NCI-H1105 (cell line): ENCODE data around the gene SLC16A3.

Experiments
- DNase-seq: peaks from one replicate; lab custom pipeline; 2025; lab: John Stamatoyannopoulos, UW

The SLC16A3 gene

DNA sequence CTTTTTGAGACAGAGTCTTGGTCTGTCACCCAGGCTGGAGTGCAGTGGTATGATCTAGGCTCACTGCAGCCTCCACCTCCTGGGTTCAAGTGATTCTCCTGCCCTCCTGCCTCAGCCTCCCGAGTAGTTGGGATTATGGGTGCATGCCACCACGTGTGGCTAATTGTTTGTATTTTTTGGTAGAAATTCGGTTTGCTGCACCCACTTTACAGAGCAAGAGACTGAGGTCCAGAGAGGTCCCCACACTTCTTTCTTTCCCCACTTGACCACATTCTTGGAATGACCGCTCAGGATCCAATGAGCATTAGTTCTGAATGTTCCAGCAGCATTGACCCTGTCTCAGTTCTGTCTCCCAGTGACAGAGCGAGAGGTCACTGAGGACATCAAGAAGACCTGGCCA, 5.3 kb upstream of the SLC16A3 start:
- no peak for DNase-seq

DNA sequence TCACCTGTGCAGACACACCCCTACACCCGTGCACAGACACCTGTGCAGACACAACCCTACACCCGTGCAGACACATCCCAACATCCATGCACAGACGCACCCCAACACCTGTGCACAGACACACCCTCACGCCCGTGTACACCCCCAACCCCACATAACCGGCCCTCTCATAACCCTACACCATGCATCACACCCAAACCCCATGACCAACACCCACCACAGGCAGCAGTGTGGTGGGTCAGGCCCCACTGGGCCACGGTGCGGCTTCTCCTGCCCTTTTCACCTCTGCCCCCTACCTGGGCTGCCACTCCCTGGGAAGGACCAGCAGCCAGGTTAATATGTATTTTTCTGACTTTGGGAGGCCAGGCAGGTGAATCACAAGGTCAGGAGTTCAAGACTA, 4.2 kb upstream of the SLC16A3 start:
- no peak for DNase-seq

DNA sequence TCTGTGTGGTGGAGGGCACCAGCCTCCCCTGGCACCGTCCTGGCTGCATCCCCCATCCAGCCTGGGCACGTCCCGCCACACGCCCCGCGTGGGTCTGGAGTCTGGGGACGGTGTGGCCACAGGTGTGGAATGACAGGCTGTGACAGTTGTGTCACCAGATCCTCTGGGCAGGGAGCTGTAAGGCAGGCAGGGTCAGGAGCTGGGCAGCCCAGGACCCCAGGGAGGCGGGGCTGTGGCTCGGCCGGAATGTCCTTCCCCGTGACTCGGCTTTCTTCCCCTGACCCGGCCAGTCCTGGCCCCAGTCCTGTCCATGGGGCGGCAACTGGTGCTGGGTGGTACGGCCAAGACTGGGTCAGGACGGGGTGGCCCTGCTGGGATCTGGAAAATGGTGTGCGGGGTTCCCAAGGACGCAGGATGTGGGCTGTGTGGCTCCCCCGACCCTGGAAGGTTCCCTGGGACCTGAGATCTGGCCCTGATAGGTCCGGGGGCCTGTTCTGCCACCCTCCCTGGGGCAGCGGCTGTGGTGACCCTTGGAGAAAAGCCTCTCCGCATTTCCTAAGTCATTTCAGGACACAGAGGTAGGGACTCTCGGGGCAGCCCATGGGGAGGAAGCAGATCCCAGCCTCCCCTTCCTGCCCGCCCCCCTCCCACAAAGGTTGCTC, 3.3 kb upstream of the SLC16A3 start:
- DNase-seq = no peak

DNA sequence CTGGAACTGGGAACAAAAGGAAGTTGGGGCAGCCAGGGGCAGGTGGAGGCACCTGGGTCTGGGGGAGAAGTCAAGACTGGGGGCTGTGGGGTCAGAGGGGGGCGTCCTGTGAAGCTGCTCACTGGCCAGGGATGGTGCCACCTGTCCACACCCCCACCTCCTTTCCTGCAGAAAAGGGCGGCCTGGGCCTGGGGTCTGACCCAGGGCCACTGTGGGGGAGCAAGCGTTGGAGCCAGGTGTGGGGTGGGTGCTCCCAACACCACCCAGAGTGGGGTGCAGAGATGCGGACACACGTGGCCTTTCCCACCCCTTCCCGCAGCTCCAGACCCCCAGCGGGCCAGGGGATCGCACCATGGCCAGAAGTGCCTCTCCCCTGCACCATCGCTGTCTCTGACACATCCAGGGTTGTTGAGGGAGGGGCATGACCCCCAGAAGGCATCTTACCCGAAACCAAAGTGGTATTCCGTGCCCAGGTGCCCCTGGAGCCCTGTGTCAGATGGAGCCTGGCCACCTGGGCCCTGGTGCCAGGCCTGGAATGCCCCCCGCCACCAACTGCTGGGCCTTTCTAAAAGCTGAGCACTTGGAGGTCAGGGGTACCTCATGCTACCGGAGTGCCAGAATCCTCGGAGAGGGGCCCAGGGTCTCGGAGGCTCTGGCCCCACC, 2.6 kb upstream of the SLC16A3 start:
- no peak for DNase-seq

DNA sequence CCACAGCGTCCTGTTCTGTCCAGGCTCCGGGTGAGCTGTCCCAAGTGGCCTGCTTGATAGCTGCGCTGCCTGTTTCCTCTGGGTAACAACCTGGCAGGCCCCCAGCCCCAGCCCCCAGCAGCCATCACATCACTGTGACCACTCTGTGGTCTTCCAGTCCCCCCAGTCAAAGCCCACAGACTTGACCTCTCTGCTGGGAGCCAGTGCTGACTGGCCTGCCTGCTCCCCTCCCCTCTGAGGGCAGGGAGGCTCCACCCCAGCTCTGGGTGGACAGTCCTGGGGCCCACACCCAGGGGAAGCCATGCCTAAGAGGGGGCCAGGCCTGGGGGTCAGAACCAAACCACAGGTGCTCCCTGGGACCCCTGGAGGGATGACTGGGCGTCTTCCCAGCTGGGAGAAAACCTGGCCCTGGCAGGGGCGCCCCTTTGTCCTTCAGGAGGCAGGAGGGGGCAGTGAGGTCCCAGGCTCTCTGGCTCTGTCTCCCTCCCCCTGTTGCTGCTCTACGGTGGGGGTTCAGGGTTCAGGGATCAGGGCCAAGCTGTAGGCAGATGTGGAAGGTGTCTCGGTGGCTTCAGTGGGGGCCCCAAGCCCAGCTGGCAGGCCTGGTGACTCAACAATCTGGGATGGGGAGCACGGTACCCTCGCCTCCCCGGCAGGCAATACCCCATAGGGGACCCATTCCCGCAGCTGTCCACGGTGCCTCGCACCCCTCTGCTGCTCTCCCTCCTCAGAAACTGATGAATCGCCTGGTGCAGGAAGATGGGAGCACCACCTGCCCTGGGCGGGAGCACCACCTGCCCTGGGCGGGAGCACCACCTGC, 1.8 kb upstream of the SLC16A3 start:
- no peak for DNase-seq

DNA sequence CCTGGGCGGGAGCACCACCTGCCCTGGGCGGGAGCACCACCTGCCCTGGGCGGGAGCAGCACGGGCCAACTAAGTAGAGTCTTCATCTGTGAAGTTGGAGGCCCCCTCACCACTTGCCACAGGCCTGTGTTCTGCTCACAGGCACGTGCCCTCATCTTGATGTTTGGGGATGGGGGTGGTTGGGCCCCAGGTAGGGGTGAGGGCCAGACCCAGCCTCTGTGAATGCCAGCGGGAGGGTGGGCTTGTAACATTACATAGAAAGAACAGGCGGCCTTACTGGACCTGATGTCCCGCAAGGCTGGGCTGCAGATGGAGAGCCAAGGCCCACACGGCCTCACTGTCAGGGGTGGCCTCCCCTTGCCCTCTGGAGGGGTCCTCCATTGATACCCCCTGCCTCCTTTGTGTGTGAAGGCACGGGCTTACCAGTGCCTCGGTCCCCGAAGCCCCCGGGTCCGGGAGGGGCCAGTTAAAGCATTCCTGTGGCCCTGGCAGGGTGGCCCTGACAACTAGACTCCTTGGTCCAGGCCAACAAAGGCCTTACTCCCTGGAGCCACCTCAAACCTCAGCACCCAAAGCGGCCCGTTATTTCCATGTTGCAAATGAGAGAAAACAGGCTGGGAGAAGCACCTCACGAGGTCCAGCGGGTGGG, 1.1 kb upstream of the SLC16A3 start:
- DNase-seq = no peak

DNA sequence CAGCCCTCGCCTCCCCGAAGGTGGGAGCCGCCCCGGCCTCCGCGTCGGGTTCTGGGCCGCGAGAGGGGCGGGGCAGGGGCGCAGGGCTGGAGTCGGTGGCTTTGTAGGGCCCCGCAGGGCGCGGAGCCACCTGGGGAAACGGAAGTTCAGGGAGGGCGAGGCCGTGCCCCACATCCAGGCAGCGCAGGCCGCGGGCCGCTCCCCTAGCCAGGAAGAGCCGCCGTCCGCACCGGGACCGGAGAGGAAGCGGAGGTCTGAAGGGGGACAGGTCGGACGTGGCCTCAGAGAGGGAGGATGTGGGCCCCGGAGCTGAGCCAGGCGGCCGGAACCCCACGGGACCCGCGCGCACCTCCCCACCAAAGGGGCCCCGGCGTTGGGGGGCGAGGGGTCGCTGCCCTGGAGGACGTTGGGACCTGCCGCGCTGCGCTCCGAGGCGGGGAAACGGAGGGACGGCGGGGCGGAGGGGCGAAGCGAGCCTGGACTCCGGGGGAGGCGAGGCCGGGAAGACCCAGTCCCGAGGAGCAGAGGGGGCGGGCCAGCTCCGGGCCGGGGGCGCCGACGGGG, 482 bp upstream of the SLC16A3 start:
- DNase-seq = no peak

DNA sequence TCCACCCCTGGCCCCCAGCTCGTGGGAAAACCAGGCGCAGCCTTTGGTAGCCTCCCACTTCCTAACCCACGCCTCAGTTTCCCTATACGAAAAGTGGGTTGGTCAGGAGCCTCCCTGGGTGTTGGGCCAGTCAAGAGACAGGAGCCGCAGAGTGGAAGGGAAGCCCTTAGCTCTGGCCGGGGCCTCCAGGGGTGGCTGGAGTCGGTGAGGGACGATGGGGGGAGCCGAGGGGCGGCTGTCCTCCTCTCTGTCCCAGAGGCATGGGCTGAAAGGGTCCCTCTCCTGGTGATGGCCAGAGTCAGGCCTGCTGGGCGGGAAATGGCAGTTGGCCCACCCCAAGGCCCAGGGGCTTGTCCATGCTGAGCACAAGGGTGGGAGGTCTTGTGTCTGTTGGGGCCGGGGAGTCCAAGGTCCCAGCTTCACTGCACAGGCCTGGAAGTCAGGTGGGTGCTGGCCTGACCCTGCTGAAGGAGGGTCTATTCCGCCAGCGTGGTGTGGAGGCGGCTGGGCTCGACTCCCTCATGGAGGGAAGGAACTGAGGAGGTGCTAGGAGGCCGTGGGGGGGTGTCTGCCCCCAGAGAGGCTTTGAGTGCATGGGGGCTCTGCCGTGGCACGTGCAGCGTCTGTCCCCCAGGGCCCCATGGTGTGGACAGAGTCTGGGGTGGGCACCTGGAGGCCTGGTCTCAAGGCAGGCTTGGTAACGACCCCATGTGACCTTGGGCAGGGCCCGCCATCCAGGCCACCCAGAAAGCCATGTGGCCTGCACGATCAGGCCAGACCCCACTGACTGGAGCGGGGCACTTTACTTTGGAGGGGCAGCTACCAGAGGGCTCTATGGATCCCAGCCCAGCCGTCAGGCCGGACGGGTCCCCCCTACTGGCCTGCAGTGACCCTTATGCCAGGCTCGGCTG, 1.1 kb downstream of the SLC16A3 start:
- DNase-seq = no peak

DNA sequence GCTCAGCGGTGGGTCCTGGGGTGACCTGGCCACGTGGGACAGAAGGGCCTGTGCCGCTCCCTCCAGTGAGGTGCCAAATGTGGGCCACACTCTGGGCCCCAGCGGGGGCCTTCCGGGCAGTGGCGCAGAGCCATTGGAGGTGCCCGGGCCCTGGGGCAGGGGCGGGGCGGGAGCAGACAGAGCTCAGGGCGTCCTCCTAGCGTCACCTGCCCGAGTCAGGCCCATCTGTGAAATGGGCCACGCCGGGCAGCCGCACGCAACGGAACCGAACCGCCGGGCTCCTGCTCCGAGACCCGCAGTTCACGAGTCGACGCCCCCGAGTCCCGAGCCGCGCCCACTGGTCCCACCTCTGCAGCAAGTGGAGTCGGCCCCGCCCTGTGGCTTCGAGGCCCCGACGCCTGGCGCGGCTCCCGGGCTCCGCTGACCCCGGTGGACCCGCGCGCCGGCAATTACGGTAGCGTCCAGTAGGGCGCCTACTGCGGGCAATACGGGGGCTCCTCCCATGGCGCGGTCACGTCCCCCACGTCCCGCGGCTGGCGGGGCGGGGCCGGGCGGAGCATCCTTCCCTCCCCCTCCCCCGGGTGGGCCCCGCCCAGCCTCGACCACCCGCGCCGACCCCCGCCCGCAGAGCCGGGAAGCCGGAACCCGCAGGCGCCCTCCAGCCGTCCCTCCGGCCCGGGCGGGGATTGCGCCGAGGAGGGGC, 1.9 kb downstream of the SLC16A3 start:
- no peak for DNase-seq

DNA sequence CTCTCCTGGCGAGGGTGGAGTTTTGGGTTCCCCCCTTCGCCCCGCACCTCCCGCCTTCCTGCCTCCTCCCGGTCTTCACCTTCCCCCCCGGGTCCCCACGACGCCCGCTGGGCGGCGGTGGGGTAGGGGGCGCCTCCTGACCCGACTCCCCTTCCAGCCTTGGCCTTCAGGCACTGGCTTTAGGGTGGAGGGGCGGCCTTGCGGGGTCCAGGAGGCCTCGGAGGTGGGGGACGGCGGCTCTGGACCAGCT, 2.4 kb downstream of the SLC16A3 start:
- no peak for DNase-seq

DNA sequence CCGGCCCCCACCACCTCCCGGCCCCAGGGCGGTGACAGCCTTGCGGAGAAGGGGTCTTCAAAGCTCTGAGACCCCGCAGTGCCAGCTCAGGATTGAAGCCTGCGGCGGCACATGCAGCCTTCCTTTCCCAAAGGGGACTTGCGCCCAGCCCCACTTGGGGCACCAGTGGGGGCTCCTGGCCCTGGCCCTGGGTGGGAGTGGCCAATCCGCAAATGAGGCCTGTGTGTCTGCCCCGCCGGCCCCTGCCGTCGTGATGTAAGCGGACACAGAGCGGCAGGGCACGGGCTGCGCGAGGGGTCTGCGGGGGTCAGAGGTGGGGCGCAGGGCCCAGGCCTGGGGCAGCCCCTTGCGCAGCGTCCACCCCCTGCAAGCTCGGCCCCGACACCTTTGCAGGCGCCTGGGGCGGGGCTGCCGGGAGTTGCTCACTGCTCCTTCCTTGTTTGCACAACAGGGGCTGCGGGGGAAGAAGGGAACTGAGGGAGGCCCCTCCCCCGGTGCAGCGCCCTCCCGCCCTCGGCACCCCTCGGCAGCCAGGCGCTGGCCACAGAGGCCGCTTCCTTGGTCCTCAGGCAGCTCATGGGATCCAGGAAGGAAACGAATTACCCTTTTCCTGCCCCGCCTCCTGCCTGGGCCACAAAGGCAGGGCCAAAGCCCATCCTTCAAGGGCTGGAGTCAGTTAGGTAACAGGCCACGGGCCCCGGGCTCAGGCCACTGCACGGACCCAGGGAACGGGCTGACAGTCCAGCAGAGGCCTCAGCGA, 2.9 kb downstream of the SLC16A3 start:
- no peak for DNase-seq

DNA sequence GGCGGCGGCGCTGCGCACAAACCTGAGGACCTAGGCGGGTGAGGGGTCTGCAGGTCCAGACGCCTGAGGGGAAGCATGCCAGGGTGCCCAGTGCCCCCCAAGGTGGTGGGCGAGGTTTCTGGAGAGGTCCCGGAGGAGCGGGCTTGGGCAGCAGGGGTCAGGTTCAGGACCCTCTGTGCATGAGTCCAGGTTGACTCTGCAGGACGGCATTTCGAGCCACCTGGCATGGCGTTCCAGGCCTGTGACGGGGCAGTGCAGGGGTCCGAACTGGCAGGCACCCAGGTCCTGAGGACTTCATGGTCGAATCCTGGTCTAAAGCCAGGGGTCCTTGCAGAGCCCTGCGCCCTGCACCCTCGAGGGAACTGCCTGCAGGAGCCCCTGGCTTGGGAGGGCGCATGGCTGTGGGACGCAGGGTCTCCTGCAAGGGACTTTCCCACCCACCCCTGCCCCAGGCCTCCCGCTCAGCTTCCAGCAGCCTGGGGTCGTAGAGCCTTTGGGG, 3.5 kb downstream of the SLC16A3 start:
- no peak for DNase-seq

DNA sequence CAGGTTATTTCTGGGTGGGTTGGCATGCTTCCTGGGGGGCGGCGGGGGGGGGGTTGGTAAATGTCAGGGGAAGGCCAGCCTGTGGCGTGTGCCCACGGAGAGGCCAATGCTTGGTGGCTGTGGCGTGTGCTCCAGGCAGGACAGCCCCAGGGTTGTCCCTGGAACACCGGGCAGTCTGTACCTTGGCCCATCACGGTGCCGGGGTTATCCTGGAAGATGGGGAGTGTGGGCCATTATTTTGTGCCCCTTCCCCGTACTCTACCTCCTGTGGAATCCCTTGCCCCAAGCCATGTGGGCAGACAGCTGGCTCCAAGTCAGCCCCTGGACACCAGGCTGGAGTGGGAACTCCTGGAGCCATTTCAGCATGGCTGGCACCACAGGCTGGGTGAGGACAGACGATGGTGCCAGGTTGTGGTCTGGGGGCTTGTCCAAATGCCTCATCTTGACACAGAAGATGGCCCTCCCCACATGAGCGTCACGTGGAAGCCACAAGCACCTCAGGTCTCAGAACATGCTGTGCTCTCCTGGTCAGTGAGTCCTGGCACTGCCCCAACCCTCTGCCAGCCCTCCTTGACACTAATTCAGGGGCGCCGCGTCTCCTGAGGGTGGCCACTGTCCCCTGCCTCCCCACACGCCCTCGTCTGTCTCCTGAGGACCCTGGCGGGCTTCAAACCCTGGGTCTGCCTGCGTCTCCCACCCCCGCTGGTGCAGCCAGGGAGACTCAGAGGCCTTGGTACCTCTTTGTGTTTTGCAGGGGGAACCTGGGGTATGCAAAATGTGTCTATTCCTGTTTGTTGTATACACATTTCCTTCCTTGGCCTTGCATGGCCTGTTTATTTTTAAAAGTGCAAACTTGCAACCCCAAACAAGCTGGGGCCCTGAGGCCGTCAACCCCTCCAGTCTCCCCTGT, 4.3 kb downstream of the SLC16A3 start:
- DNase-seq = no peak

DNA sequence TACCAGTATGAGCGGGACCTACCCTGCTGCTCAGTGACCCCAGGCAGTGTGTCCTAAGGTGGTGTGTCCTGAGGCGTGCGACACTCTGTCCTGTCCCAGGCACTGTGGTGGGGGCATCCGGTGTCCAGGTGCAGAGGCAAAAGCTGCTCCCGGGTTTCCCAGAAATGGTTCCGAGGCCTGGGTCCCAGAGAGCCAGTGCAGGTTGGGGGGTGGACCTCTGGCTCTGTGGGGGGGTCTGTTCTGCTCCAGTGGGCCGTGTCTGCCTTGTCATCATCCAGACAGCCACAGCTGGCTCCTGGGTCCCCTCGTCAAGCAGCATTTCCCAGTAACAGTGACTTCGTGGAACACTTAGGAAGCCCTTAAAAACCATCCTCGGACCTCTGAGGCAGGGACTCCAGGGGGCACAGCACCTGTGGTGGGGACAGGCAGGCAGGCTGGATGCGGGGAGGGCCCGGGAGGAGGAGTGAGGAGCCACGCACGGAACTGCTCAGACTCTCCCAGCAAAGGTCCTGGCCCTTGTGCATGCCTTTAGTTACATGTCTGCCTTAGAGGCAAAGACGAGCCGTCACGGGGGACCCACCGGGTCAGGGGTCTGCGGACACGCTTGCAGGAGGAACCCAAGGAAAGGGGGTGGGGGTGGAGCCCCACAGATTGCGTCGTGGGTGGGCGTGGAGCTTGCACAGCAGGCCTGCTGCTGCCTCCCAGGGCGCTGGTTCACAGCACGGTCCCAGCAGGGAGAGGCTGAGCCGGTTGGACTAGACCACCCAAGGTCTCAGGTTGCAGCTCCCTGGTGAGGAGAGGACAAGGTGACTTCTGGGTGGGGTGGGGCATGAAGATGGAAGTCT, 5.6 kb downstream of the SLC16A3 start:
- DNase-seq = no peak

DNA sequence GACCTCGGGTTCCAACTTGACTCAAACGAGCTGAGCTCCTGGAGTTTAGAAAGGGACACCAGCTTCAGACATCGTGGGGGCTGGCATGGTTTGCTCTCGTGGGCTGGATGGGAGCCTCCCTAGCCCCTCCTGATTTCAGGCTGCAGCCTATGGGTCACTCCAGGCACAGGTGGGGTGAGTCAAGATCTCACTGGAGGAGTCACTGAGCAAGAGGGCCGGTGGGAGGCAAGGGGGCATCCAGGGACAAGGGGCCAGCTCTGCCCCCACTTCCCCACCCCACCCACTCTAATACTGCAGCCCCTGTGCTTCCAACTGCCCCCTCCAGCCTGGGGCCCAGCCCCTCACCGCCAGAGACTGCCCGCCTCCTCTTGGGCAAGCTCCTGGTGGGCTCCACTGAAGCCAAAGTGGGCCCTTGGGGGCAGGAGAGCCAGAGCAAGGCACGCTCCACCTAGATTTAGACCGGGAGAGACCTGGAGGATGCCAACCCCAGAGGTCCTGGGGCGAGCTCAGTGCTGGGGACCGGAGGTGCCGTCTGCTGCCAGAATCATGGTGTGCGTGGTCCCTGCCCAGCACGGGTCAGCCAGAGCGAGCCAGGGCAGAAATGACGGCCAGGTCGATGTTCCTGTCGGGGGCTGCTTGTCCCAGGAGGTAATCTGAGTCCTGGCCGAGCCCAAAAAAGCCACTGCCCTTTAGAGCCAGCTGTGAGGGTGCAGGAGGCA, 6.4 kb downstream of the SLC16A3 start:
- DNase-seq = no peak

DNA sequence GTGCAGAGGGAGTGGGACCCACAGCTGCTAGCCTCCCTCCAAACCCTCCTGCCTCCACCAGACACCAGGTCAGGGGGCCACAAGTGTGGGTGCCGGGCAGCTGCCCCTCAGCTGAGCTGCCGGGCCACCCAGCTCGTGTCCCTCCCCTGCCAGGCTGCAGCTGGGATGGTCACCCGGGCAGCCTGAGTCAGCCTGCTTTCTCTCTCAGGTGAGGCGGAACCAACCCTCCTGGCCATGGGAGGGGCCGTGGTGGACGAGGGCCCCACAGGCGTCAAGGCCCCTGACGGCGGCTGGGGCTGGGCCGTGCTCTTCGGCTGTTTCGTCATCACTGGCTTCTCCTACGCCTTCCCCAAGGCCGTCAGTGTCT, 6.9 kb downstream of the SLC16A3 start:
- no peak for DNase-seq
